ENCODE measurements around the gene MMP1.
A peak's percentile ranks its signal among the peaks of the same experiment; 100 is the strongest.

MMP1 gene

GRCh38 chr11:102798012-102798746 is at the start of gene MMP1:
MMP1 (minus strand) TSS chr11:102798160; CDS start chr11:102798092, 68 bp downstream.
- no peak within 1 kb of the TSS for H3K9ac ChIP-seq (ENCODE audit: low read length in 5 of 5)
- H3K27me3 ChIP-seq (ENCODE audit: control insufficient read depth in 5 of 5, insufficient read depth in 4 of 5, low read length in 5 of 5) = no peaks in the 10 kb centered on the region
- no peaks in the 10 kb centered on the region for H3K36me3 ChIP-seq (ENCODE audit: control insufficient read depth in 5 of 5, insufficient read depth in 5 of 5, low read length in 5 of 5)
- H3K4me1 ChIP-seq (ENCODE audit: control insufficient read depth in 5 of 5, insufficient read depth in 5 of 5, low read length in 5 of 5) = peaks cover 0 to 8% (median 2%) of the 10 kb centered on the region in 5 donors
- H3K4me3 ChIP-seq (ENCODE audit: low read depth in 1 of 5, low read length in 5 of 5) = no peak within 1 kb of the TSS
- H3K27ac ChIP-seq (ENCODE audit: low read depth, low read length) = no peak within 1 kb of the TSS
- no peaks in the 10 kb centered on the region for H3K9me3 ChIP-seq (ENCODE audit: control insufficient read depth in 5 of 5, low read length in 5 of 5)

- H3K36me3 ChIP-seq (ENCODE audit: control insufficient read depth in 5 of 5, insufficient read depth in 5 of 5, low read length in 5 of 5) = no peaks in the 10 kb centered on the region
- H3K9me3 ChIP-seq (ENCODE audit: control insufficient read depth in 5 of 5, low read length in 5 of 5) = no peaks in the 10 kb centered on the region
- H3K27ac ChIP-seq (ENCODE audit: low read depth, low read length) = no peak overlapping the region
- no peak overlapping the region for H3K4me3 ChIP-seq (ENCODE audit: low read depth in 1 of 5, low read length in 5 of 5)
- peaks cover 0 to 9% (median 0%) of the 10 kb centered on the region in 5 donors for H3K4me1 ChIP-seq (ENCODE audit: control insufficient read depth in 5 of 5, insufficient read depth in 5 of 5, low read length in 5 of 5)
- H3K9ac ChIP-seq (ENCODE audit: low read length in 5 of 5) = no peak overlapping the region
- H3K27me3 ChIP-seq (ENCODE audit: control insufficient read depth in 5 of 5, insufficient read depth in 4 of 5, low read length in 5 of 5) = peaks cover 0 to 2% (median 0%) of the 10 kb centered on the region in 5 donors
Observed at GRCh38 chr11:102846292-102846691, 48.3 kb upstream of the MMP1 start.

GRCh38 chr11:102843489-102843888 is 45.5 kb upstream of the MMP1 start, which contains the start of gene MMP3:
MMP3 (minus strand) TSS chr11:102843609; CDS start chr11:102843546, 63 bp downstream.
- Histone ChIP-seq H3K9ac (ENCODE audit: low read length in 5 of 5) (no peak within 1 kb of the TSS), H3K36me3 (ENCODE audit: control insufficient read depth in 5 of 5, insufficient read depth in 5 of 5, low read length in 5 of 5) (no peaks in the 10 kb centered on the region), H3K9me3 (ENCODE audit: control insufficient read depth in 5 of 5, low read length in 5 of 5) (no peaks in the 10 kb centered on the region), H3K4me1 (ENCODE audit: control insufficient read depth in 5 of 5, insufficient read depth in 5 of 5, low read length in 5 of 5) (peaks cover 0 to 2% (median 0%) of the 10 kb centered on the region in 5 donors), H3K27ac (ENCODE audit: low read depth, low read length) (no peak within 1 kb of the TSS), H3K27me3 (ENCODE audit: control insufficient read depth in 5 of 5, insufficient read depth in 4 of 5, low read length in 5 of 5) (peaks cover 0 to 2% (median 0%) of the 10 kb centered on the region in 5 donors), H3K4me3 (ENCODE audit: low read depth in 1 of 5, low read length in 5 of 5) (no peak within 1 kb of the TSS)

DNA sequence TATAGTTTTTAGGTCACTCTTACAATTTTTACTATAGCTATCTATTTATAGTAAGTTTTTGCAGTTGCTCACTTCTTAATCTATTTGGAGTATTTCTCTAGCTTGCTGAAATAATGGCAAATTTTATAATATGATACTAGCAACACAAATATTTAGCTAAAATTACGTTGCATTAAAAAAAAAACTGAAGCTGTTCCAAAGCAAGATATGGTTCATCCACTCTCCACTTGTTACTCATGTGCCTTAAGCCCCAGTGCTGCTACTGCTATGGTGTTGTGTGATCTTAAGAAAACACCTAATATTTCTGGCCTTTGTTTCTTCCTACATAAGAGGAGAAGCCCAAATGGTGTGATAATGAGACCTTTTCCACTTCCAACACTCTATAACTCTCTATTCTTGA is 45.0 kb upstream of the MMP1 start:
- no peak overlapping the region for H3K9ac ChIP-seq (ENCODE audit: low read length in 5 of 5)
- H3K9me3 ChIP-seq (ENCODE audit: control insufficient read depth in 5 of 5, low read length in 5 of 5) = no peaks in the 10 kb centered on the region
- H3K4me3 ChIP-seq (ENCODE audit: low read depth in 1 of 5, low read length in 5 of 5) = no peak overlapping the region
- H3K4me1 ChIP-seq (ENCODE audit: control insufficient read depth in 5 of 5, insufficient read depth in 5 of 5, low read length in 5 of 5) = peaks cover 0 to 2% (median 0%) of the 10 kb centered on the region in 5 donors
- H3K27me3 ChIP-seq (ENCODE audit: control insufficient read depth in 5 of 5, insufficient read depth in 4 of 5, low read length in 5 of 5) = peaks cover 0 to 2% (median 0%) of the 10 kb centered on the region in 5 donors
- H3K36me3 ChIP-seq (ENCODE audit: control insufficient read depth in 5 of 5, insufficient read depth in 5 of 5, low read length in 5 of 5) = no peaks in the 10 kb centered on the region
- H3K27ac ChIP-seq (ENCODE audit: low read depth, low read length) = no peak overlapping the region

- Histone ChIP-seq H3K27me3 (ENCODE audit: control insufficient read depth in 5 of 5, insufficient read depth in 4 of 5, low read length in 5 of 5) (peaks cover 0 to 2% (median 0%) of the 10 kb centered on the region in 5 donors), H3K4me1 (ENCODE audit: control insufficient read depth in 5 of 5, insufficient read depth in 5 of 5, low read length in 5 of 5) (peaks cover 0 to 15% (median 0%) of the 10 kb centered on the region in 5 donors), H3K9me3 (ENCODE audit: control insufficient read depth in 5 of 5, low read length in 5 of 5) (no peaks in the 10 kb centered on the region), H3K36me3 (ENCODE audit: control insufficient read depth in 5 of 5, insufficient read depth in 5 of 5, low read length in 5 of 5) (no peaks in the 10 kb centered on the region), H3K4me3 (ENCODE audit: low read depth in 1 of 5, low read length in 5 of 5) (no peak overlapping the region), H3K9ac (ENCODE audit: low read length in 5 of 5) (no peak overlapping the region), H3K27ac (ENCODE audit: low read depth, low read length) (no peak overlapping the region)
Observed at GRCh38 chr11:102840018-102840417, 42.1 kb upstream of the MMP1 start.

DNA sequence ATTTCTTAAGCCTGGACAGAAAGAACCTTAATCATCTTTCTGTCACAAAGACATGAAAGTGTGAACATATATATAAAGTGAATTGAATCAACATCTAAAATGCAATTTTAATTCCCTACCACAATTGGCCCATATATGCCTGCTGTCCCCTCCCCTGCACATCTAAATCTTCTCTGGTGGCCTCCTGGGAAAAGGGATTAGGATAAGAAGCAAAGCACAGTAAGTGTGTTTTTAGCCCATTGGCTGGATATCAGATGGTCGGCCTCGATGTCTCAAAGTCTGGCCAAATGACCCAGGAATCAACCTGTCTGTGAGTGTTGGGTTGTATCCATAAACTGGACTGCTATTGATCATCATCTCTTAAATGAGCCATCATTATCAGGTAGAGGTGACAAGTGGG is 39.7 kb upstream of the MMP1 start:
- no peak overlapping the region for H3K9ac ChIP-seq (ENCODE audit: low read length in 5 of 5)
- H3K4me1 ChIP-seq (ENCODE audit: control insufficient read depth in 5 of 5, insufficient read depth in 5 of 5, low read length in 5 of 5) = peaks cover 0 to 15% (median 0%) of the 10 kb centered on the region in 5 donors
- H3K4me3 ChIP-seq (ENCODE audit: low read depth in 1 of 5, low read length in 5 of 5) = no peak overlapping the region
- H3K36me3 ChIP-seq (ENCODE audit: control insufficient read depth in 5 of 5, insufficient read depth in 5 of 5, low read length in 5 of 5) = no peaks in the 10 kb centered on the region
- no peaks in the 10 kb centered on the region for H3K9me3 ChIP-seq (ENCODE audit: control insufficient read depth in 5 of 5, low read length in 5 of 5)
- H3K27me3 ChIP-seq (ENCODE audit: control insufficient read depth in 5 of 5, insufficient read depth in 4 of 5, low read length in 5 of 5) = no peaks in the 10 kb centered on the region
- peak overlapping the region; percentile 42 for H3K27ac ChIP-seq (ENCODE audit: low read depth, low read length)

DNA sequence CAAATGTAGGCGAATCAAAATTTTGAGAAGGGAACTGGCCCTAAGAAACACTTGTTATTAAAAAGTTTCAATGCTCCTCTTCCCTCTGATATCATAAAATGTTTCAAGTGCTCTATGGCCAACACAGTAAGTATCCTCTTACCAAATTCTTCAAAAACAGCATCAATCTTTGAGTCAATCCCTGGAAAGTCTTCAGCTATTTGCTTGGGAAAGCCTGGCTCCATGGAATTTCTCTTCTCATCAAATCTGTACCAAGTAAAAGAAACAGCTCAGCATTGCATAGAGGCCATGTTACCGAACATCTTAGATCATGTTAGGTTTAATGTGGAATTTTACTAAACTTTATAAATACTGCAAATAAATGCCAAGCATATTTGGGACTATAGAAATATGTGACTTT is 39.2 kb upstream of the MMP1 start:
- no peak overlapping the region for H3K9ac ChIP-seq (ENCODE audit: low read length in 5 of 5)
- H3K36me3 ChIP-seq (ENCODE audit: control insufficient read depth in 5 of 5, insufficient read depth in 5 of 5, low read length in 5 of 5) = no peaks in the 10 kb centered on the region
- H3K4me1 ChIP-seq (ENCODE audit: control insufficient read depth in 5 of 5, insufficient read depth in 5 of 5, low read length in 5 of 5) = peaks cover 0 to 15% (median 0%) of the 10 kb centered on the region in 5 donors
- H3K27me3 ChIP-seq (ENCODE audit: control insufficient read depth in 5 of 5, insufficient read depth in 4 of 5, low read length in 5 of 5) = no peaks in the 10 kb centered on the region
- no peaks in the 10 kb centered on the region for H3K9me3 ChIP-seq (ENCODE audit: control insufficient read depth in 5 of 5, low read length in 5 of 5)
- peak overlapping the region; percentile 42 for H3K27ac ChIP-seq (ENCODE audit: low read depth, low read length)
- H3K4me3 ChIP-seq (ENCODE audit: low read depth in 1 of 5, low read length in 5 of 5) = no peak overlapping the region

DNA sequence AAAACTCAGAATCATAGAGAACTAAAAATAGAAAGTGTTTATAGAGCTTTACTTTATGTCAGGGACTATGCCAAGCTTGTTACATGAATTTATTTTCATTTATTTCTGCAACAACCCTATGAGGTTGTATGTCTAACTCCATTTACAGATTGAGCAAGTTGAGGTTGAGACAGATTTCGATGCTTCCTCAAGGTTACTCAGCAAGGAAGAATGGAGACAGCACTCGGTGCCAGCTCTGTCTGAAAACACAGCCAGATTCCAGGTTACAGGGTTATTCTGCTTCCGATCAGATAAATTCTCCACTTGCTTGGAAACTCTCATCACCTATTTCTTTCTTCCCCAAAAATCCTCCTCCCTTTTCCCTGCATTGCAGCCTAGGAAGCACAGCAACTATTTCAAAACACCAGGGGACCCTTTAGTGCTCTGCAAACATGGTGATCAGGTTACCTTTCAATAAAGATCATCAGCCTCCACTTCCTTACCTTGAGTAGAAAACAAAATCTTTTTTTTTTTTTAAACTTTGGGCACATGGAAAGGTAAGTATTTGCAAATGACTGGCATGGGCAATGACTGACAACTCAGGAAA is 38.4 kb upstream of the MMP1 start:
- Histone ChIP-seq H3K4me1 (ENCODE audit: control insufficient read depth in 5 of 5, insufficient read depth in 5 of 5, low read length in 5 of 5) (peaks cover 0 to 17% (median 0%) of the 10 kb centered on the region in 5 donors), H3K9me3 (ENCODE audit: control insufficient read depth in 5 of 5, low read length in 5 of 5) (no peaks in the 10 kb centered on the region), H3K27ac (ENCODE audit: low read depth, low read length) (peak overlapping the region; percentile 64), H3K9ac (ENCODE audit: low read length in 5 of 5) (no peak overlapping the region), H3K27me3 (ENCODE audit: control insufficient read depth in 5 of 5, insufficient read depth in 4 of 5, low read length in 5 of 5) (no peaks in the 10 kb centered on the region), H3K4me3 (ENCODE audit: low read depth in 1 of 5, low read length in 5 of 5) (no peak overlapping the region), H3K36me3 (ENCODE audit: control insufficient read depth in 5 of 5, insufficient read depth in 5 of 5, low read length in 5 of 5) (no peaks in the 10 kb centered on the region)

DNA sequence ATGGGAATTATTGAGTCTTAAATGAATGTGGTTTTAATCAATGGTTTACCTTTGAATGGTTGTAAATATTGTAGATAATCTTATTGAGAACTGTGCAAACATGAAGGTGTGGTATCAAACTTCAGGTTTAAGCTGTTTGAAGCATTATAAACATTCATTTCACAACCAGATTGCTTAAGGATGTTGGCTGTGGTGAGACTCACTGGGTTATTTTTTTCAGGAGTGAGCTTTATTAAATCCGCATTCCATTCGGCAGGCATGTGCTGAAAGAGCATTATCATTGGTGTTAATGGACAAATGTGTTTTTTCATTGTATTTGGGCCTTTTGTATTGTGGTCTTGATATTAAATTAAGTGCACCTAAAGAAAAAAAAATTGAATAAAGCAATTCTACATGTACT is 35.8 kb upstream of the MMP1 start:
- Histone ChIP-seq H3K9ac (ENCODE audit: low read length in 5 of 5) (no peak overlapping the region), H3K27me3 (ENCODE audit: control insufficient read depth in 5 of 5, insufficient read depth in 4 of 5, low read length in 5 of 5) (no peaks in the 10 kb centered on the region), H3K4me1 (ENCODE audit: control insufficient read depth in 5 of 5, insufficient read depth in 5 of 5, low read length in 5 of 5) (peaks cover 0 to 24% (median 10%) of the 10 kb centered on the region in 5 donors), H3K27ac (ENCODE audit: low read depth, low read length) (no peak overlapping the region), H3K4me3 (ENCODE audit: low read depth in 1 of 5, low read length in 5 of 5) (no peak overlapping the region), H3K36me3 (ENCODE audit: control insufficient read depth in 5 of 5, insufficient read depth in 5 of 5, low read length in 5 of 5) (no peaks in the 10 kb centered on the region), H3K9me3 (ENCODE audit: control insufficient read depth in 5 of 5, low read length in 5 of 5) (no peaks in the 10 kb centered on the region)

GRCh38 chr11:102832612-102833011 is 34.7 kb upstream of the MMP1 start:
- Histone ChIP-seq H3K4me3 (ENCODE audit: low read depth in 1 of 5, low read length in 5 of 5) (no peak overlapping the region), H3K27ac (ENCODE audit: low read depth, low read length) (peak overlapping the region; percentile 73), H3K4me1 (ENCODE audit: control insufficient read depth in 5 of 5, insufficient read depth in 5 of 5, low read length in 5 of 5) (peaks cover 0 to 24% (median 10%) of the 10 kb centered on the region in 5 donors), H3K9me3 (ENCODE audit: control insufficient read depth in 5 of 5, low read length in 5 of 5) (no peaks in the 10 kb centered on the region), H3K27me3 (ENCODE audit: control insufficient read depth in 5 of 5, insufficient read depth in 4 of 5, low read length in 5 of 5) (no peaks in the 10 kb centered on the region), H3K9ac (ENCODE audit: low read length in 5 of 5) (no peak overlapping the region), H3K36me3 (ENCODE audit: control insufficient read depth in 5 of 5, insufficient read depth in 5 of 5, low read length in 5 of 5) (no peaks in the 10 kb centered on the region)

Data from subcutaneous abdominal adipose tissue (tissue), 5 donors.